Prostate gland (tissue), 2 donors: ENCODE measurements around the gene PHF8. TPM values are rescaled to one million over a fixed set of nuclear protein-coding genes. Genes with fewer than 3 reads are reported as not detected.

Experiments
- DNase-seq: peaks from one replicate; pipeline ENCODE4 v3.0.0-alpha.2; 2019; ENCODE audit warnings: low spot score
- H3K27ac ChIP-seq, 2 donors: fragments of 200-600 bp; sonication (generic); 2 replicates each; pipeline ENCODE4 v1.5.1; 2017 to 2019
- H3K27me3 ChIP-seq: fragments of 200-600 bp; sonication (generic); replicated peaks from 2 replicates; pipeline ENCODE4 v1.5.1; 2019; ENCODE audit not compliant: insufficient read depth
- H3K36me3 ChIP-seq, 2 donors: fragments of 200-600 bp; sonication (generic); 1 replicate in 1 of 2; 2 replicates in 1 of 2; pipeline versions ENCODE4 v1.5.1 to v1.8.1; 2017 to 2019
- H3K4me1 ChIP-seq: fragments of 200-600 bp; sonication (generic); replicated peaks from 2 replicates; pipeline ENCODE4 v1.5.1; 2019
- H3K4me3 ChIP-seq, 2 donors: fragments of 200-600 bp; sonication (generic); 2 replicates each; pipeline ENCODE4 v1.5.1; 2017 to 2019
- H3K9me3 ChIP-seq: fragments of 200-600 bp; sonication (generic); 2 replicates; pipeline ENCODE4 v1.5.1; 2017
- CTCF ChIP-seq, 4 experiments: fragments of 200-600 bp in 2 of 4; fragments of 450-650 bp in 2 of 4; sonication (generic) in 2 of 4; IDR thresholded peaks; 1 replicate in 3 of 4; 2 replicates in 1 of 4; pipeline ENCODE4 v1.5.1; 2016 to 2019; ENCODE audit warnings: antibody characterized with exemption in 4 of 4, mild to moderate bottlenecking in 2 of 4, moderate library complexity in 2 of 4
- POLR2A ChIP-seq: fragments of 450-650 bp; IDR thresholded peaks from one replicate; pipeline ENCODE4 v1.6.1; 2016; ENCODE audit warnings: antibody characterized with exemption, mild to moderate bottlenecking
- POLR2AphosphoS5 ChIP-seq: sonication (generic); formaldehyde crosslinking; IDR thresholded peaks from one replicate; pipeline ENCODE4 v1.6.1; 2017; ENCODE audit warnings: antibody characterized with exemption
- WGBS: methylation state at CpG from one replicate; pipeline ENCODE4 v1.1.5; 2018; 5-methylcytosine and 5-hydroxymethylcytosine counted together
- intact Hi-C: fragments of 100-400 bp; cut with DNase I; formaldehyde crosslinking; loops from one replicate; pipeline ENCODE4 v1.14.2; 2022
- total RNA-seq, 2 donors: library from RNA; depleted of rRNA; stranded (reverse); fragments of >200 nt; gene quantifications; one replicate each; pipeline ENCODE4 v1.1.0, GENCODE V29; 2016

Gene PHF8
- total RNA-seq = 100 to 1,000 TPM in 1 of 2 donors, 10 to 100 TPM in 1; 30.4 to 139 TPM

GRCh38 chrX:54044126-54044876, at the start of gene PHF8:
TSS of gene PHF8 (minus strand) at chrX:54044473. CDS start at chrX:54042728, 1,745 bp downstream.
- Histone ChIP-seq H3K9me3 (no peaks in the 10 kb centered on the region), H3K27ac (peak within 1 kb of the TSS; percentile 93 to 94), H3K4me1 (no peaks in the 10 kb centered on the region), H3K36me3 (no peaks in the 10 kb centered on the region), H3K4me3 (peak within 1 kb of the TSS; percentile 52 to 58), H3K27me3 (no peaks in the 10 kb centered on the region)
- TF ChIP-seq POLR2A (peak; percentile 18), CTCF (IDR thresholded peaks at IDR 0.05) (no peak), POLR2AphosphoS5 (peak; percentile 81)
- intact Hi-C loops = loop anchor here (5.0 to 10.0 kb wide), 3 partner anchors 140 to 763 kb away; partner anchors contain the start of genes FAM120C, HUWE1 and MAGED2
- DNase-seq = peak; percentile 94
- under 1% methylated on average over 28 of the region's 66 CpGs for WGBS

- Histone ChIP-seq H3K4me3 (no peak overlapping the region), H3K27ac (no peak overlapping the region), H3K4me1 (no peaks in the 10 kb centered on the region), H3K27me3 (no peaks in the 10 kb centered on the region), H3K9me3 (no peaks in the 10 kb centered on the region), H3K36me3 (no peaks in the 10 kb centered on the region)
- no peak for TF ChIP-seq POLR2A
- no peak for TF ChIP-seq CTCF (IDR thresholded peaks at IDR 0.05)
- no peak for TF ChIP-seq POLR2AphosphoS5
- DNase-seq = no peak
- intact Hi-C loops = no loop called here
- WGBS = 36% methylated on average over 2 of the region's 2 CpGs
Measured at GRCh38 chrX:54093571-54093970, 49.3 kb upstream of the PHF8 start.

- intact Hi-C loops = no loop called here
Measured at GRCh38 chrX:54093159-54093558, 48.9 kb upstream of the PHF8 start.

GRCh38 chrX:54090880-54091279, 46.6 kb upstream of the PHF8 start:
- Histone ChIP-seq H3K27ac (no peak overlapping the region), H3K36me3 (no peaks in the 10 kb centered on the region), H3K9me3 (no peaks in the 10 kb centered on the region), H3K27me3 (no peaks in the 10 kb centered on the region), H3K4me1 (no peaks in the 10 kb centered on the region), H3K4me3 (no peak overlapping the region)
- TF ChIP-seq POLR2AphosphoS5 (no peak), CTCF (IDR thresholded peaks at IDR 0.05) (no peak), POLR2A (no peak)
- no peak for DNase-seq
- WGBS = 79% methylated on average over 2 of the region's 2 CpGs
- intact Hi-C loops = no loop called here

More at GRCh38 chrX:54093159-54093558, 48.9 kb upstream of the PHF8 start:
- Histone ChIP-seq H3K4me1 (no peaks in the 10 kb centered on the region), H3K4me3 (no peak overlapping the region), H3K27ac (no peak overlapping the region), H3K9me3 (no peaks in the 10 kb centered on the region), H3K27me3 (no peaks in the 10 kb centered on the region), H3K36me3 (no peaks in the 10 kb centered on the region)
- WGBS = 21% methylated on average over 1 of the region's 1 CpG
- no peak for DNase-seq
- TF ChIP-seq POLR2A (no peak), CTCF (IDR thresholded peaks at IDR 0.05) (no peak)

- no peaks in the 10 kb centered on the region for H3K27me3 ChIP-seq
- no peaks in the 10 kb centered on the region for H3K9me3 ChIP-seq
- DNase-seq = no peak
- TF ChIP-seq CTCF (IDR thresholded peaks at IDR 0.05) (no peak), POLR2A (no peak), POLR2AphosphoS5 (no peak)
- H3K4me3 ChIP-seq = no peak overlapping the region
- 87% methylated on average over 2 of the region's 2 CpGs for WGBS
- H3K27ac ChIP-seq = no peak overlapping the region
- intact Hi-C loops = no loop called here
- no peaks in the 10 kb centered on the region for H3K36me3 ChIP-seq
- no peaks in the 10 kb centered on the region for H3K4me1 ChIP-seq
Measured at GRCh38 chrX:54089191-54089590, 44.9 kb upstream of the PHF8 start.
